ENCODE measurements around the gene TMEM74B.
"Not testable (repeated sequence)": the region's sequence is repeated elsewhere in the genome, so short reads cannot be mapped to it uniquely, and the experiment has no call there.

TMEM74B gene

GRCh38 chr20:1180949-1181348 lies 3.8 kb downstream of the TMEM74B start:
- no peak for DNase-seq (ENCODE audit: low read depth in 3 of 3)

- no peak for DNase-seq (ENCODE audit: low read depth in 3 of 3)
Observed at GRCh38 chr20:1178623-1179022, 6.2 kb downstream of the TMEM74B start.

- no peak for DNase-seq (ENCODE audit: low read depth in 3 of 3)
Observed at GRCh38 chr20:1178103-1178502, 6.7 kb downstream of the TMEM74B start.

- no peak for DNase-seq (ENCODE audit: low read depth in 3 of 3)
Observed at GRCh38 chr20:1177680-1178079, 7.1 kb downstream of the TMEM74B start.

- no peak for DNase-seq (ENCODE audit: low read depth in 3 of 3)
Observed at GRCh38 chr20:1174787-1175186, 10.0 kb downstream of the TMEM74B start.

- DNase-seq (ENCODE audit: low read depth in 3 of 3): no peak
Observed at GRCh38 chr20:1173698-1174097, 11.1 kb downstream of the TMEM74B start.

GRCh38 chr20:1171461-1172093 lies 13.2 kb downstream of the TMEM74B start:
- DNase-seq (ENCODE audit: low read depth in 3 of 3): no peak

- no peak for DNase-seq (ENCODE audit: low read depth in 3 of 3)
Observed at GRCh38 chr20:1169224-1169623, 15.6 kb downstream of the TMEM74B start.

- DNase-seq (ENCODE audit: low read depth in 3 of 3): no peak
Observed at GRCh38 chr20:1166948-1167720, 17.6 kb downstream of the TMEM74B start.

GRCh38 chr20:1165941-1166340 lies 18.8 kb downstream of the TMEM74B start:
- DNase-seq (ENCODE audit: low read depth in 3 of 3): no peak

- no peak for DNase-seq (ENCODE audit: low read depth in 3 of 3)
Observed at GRCh38 chr20:1165521-1165920, 19.3 kb downstream of the TMEM74B start.

GRCh38 chr20:1164871-1165270 lies 19.9 kb downstream of the TMEM74B start:
- no peak for DNase-seq (ENCODE audit: low read depth in 3 of 3)

GRCh38 chr20:1163653-1164052 lies 21.1 kb downstream of the TMEM74B start:
- DNase-seq (ENCODE audit: low read depth in 3 of 3): no peak

GRCh38 chr20:1163105-1163504 lies 21.7 kb downstream of the TMEM74B start:
- DNase-seq (ENCODE audit: low read depth in 3 of 3): no peak

GRCh38 chr20:1160991-1161390 lies 23.8 kb downstream of the TMEM74B start:
- no peak for DNase-seq (ENCODE audit: low read depth in 3 of 3)

GRCh38 chr20:1160496-1160895 lies 24.3 kb downstream of the TMEM74B start:
- no peak for DNase-seq (ENCODE audit: low read depth in 3 of 3)

- DNase-seq (ENCODE audit: low read depth in 3 of 3): no peak
Observed at GRCh38 chr20:1155342-1155741, 29.4 kb downstream of the TMEM74B start.

- DNase-seq (ENCODE audit: low read depth in 3 of 3): no peak
Observed at GRCh38 chr20:1154691-1155090, 30.1 kb downstream of the TMEM74B start.

- no peak for DNase-seq (ENCODE audit: low read depth in 3 of 3)
Observed at GRCh38 chr20:1154226-1154625, 30.6 kb downstream of the TMEM74B start.

- DNase-seq (ENCODE audit: low read depth in 3 of 3): no peak
Observed at GRCh38 chr20:1150968-1151367, 33.8 kb downstream of the TMEM74B start.

- peak in 2 of 3 donors; percentile 4 to 8 for DNase-seq (ENCODE audit: low read depth in 3 of 3)
Observed at GRCh38 chr20:1150218-1150617, 34.6 kb downstream of the TMEM74B start.

- not testable (repeated sequence) for DNase-seq (ENCODE audit: low read depth in 3 of 3)
Observed at GRCh38 chr20:1149812-1150211, 35.0 kb downstream of the TMEM74B start.

GRCh38 chr20:1146957-1147356 lies 37.8 kb downstream of the TMEM74B start:
- no peak for DNase-seq (ENCODE audit: low read depth in 3 of 3)
